ENCODE data around the gene SNPH.

The SNPH gene

GRCh38 chr20:1265916-1266166 is 253 bp upstream of the SNPH start:
- ChIA-PET CTCF (interaction anchor here (0.9 kb wide), 1 partner anchor 38 kb away, joined by 4 read pairs; no protein-coding TSS in a partner anchor), POLR2A (interaction anchor here (0.8 to 1.5 kb wide), 12 partner anchors 9 to 432 kb away, joined by 3 to 8 read pairs (median 3); partner anchors contain the start of genes FAM110A, NSFL1C and RAD21L1)
- Histone ChIP-seq H3K36me3 (ENCODE audit: control insufficient read depth in 2 of 2, insufficient read depth in 1 of 2, low read length in 2 of 2) (peaks cover 0 to 19% of the 10 kb centered on the region in 2 experiments; a peak in 1 of 3 replicates), H3K9me3 (ENCODE audit: control insufficient read depth, insufficient read depth, low read depth, low read length) (no peaks in the 10 kb centered on the region), H3K27ac (ENCODE audit: extremely low read depth, low read depth, low read length) (peak overlapping the region; percentile 27; the same call in 1 of the 2 replicates), H3K4me1 (ENCODE audit: control insufficient read depth, insufficient read depth, low read length) (peaks cover 7% of the 10 kb centered on the region), H3K4me3 (ENCODE audit: low read depth, low read length) (peak overlapping the region; percentile 71)
- peak; percentile 22; the same call in 1 of the 2 replicates for TF ChIP-seq ZNF610 (tag by site-specific recombination; IDR thresholded peaks at IDR 0.05; ENCODE audit: borderline replicate concordance)
- TF ChIP-seq ZNF768 (tag by site-specific recombination; IDR thresholded peaks at IDR 0.05) = peak; percentile 99
- 0 out of 2 replicates have a peak, but pooled peaks have one; percentile 8 for TF ChIP-seq ZSCAN30 (tag by site-specific recombination; IDR thresholded peaks at IDR 0.05)
- TF ChIP-seq ZNF843 (tag by site-specific recombination; IDR thresholded peaks at IDR 0.05) = no peak

DNA sequence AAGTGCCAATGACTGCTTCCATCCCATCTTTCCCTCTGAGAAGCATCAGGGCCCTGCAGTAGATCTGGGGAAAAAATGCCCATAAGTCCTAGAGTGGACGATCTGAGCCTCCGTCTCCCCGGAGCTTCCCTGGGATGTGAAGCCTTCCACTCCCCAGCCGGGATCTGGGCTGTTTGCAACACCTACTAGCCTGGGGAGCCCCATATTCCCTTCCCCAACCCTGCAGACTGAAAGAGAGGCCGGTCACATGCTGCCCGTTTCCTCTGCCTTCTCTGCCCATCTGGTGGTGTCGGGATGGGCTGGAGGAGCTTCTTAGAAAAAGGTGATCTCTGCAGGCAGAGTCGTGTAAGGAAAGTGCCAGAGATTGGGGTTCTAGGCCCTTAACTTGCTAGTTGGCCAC is 1.1 kb downstream of the SNPH start:
- ChIA-PET POLR2A (interaction anchor here (0.9 to 1.7 kb wide), 5 partner anchors 9 to 125 kb away, joined by 3 to 6 read pairs (median 3); no protein-coding TSS in a partner anchor), CTCF (interaction anchor here (0.6 to 1.0 kb wide), 3 partner anchors 15 to 83 kb away, joined by 3 read pairs; no protein-coding TSS in a partner anchor)
- peaks cover 7% of the 10 kb centered on the region for H3K4me1 ChIP-seq (ENCODE audit: control insufficient read depth, insufficient read depth, low read length)
- no peak overlapping the region for H3K27ac ChIP-seq (ENCODE audit: extremely low read depth, low read depth, low read length)
- no peaks in the 10 kb centered on the region for H3K9me3 ChIP-seq (ENCODE audit: control insufficient read depth, insufficient read depth, low read depth, low read length)
- H3K36me3 ChIP-seq (ENCODE audit: control insufficient read depth in 2 of 2, insufficient read depth in 1 of 2, low read length in 2 of 2) = peaks cover 0 to 19% of the 10 kb centered on the region in 2 experiments; a peak in 1 of 3 replicates
- TF ChIP-seq OVOL3 (tag by site-specific recombination; IDR thresholded peaks at IDR 0.05) (no peak), ZIC2 (tag by site-specific recombination; IDR thresholded peaks at IDR 0.05) (no peak), ZNF521 (tag by site-specific recombination; IDR thresholded peaks at IDR 0.05) (no peak), ZNF843 (tag by site-specific recombination; IDR thresholded peaks at IDR 0.05) (no peak), ZFP3 (tag by site-specific recombination; IDR thresholded peaks at IDR 0.05; ENCODE audit: low read depth) (no peak), ZNF302 (tag by site-specific recombination; IDR thresholded peaks at IDR 0.05; ENCODE audit: low read depth) (no peak), ZNF664 (tag by site-specific recombination; IDR thresholded peaks at IDR 0.05) (no peak), ZSCAN16 (tag by site-specific recombination; IDR thresholded peaks at IDR 0.05) (no peak)
- TF ChIP-seq, protein P1, sequence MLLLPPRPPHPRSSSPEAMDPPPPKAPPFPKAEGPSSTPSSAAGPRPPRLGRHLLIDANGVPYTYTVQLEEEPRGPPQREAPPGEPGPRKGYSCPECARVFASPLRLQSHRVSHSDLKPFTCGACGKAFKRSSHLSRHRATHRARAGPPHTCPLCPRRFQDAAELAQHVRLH (tag by site-specific recombination; IDR thresholded peaks at IDR 0.05) = no peak
- H3K4me3 ChIP-seq (ENCODE audit: low read depth, low read length) = no peak overlapping the region

DNA sequence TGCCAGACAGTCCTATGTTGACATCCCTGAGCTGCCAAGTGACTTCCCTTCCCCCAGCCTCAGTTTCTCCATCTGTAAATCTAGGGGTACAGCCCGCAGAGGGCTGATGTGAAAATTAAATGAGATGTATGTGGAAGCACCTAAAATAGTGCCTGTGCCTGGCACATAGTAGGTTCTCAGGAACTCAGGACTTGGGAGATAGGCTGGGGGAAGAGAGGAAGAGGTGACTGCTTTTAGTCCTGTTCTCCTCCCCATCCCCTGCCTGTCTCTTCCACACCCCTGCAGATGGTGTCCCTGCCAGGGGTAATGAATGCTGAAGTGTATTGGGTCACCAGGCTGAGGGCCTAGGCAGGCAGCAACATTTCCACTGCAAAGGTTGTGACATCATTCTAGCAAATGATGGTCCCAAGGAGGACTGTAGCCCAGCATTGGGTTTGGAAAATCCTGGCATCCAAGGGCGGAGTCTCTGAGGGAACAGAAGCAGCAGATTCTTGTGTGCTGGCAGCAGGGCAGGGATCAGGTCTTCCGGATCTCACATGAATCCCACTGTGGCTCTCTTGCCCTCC is 1.8 kb downstream of the SNPH start:
- ChIA-PET CTCF (interaction anchor here (0.6 kb wide), 1 partner anchor 32 kb away, joined by 3 read pairs; no protein-coding TSS in a partner anchor), POLR2A (interaction anchor here (1.7 kb wide), 1 partner anchor 15 kb away, joined by 3 read pairs; no protein-coding TSS in a partner anchor)
- no peak overlapping the region for H3K4me3 ChIP-seq (ENCODE audit: low read depth, low read length)

More for the DNA sequence above, 1.8 kb downstream of the SNPH start:
- peaks cover 7% of the 10 kb centered on the region for H3K4me1 ChIP-seq (ENCODE audit: control insufficient read depth, insufficient read depth, low read length)
- no peak overlapping the region for H3K27ac ChIP-seq (ENCODE audit: extremely low read depth, low read depth, low read length)
- H3K9me3 ChIP-seq (ENCODE audit: control insufficient read depth, insufficient read depth, low read depth, low read length) = no peaks in the 10 kb centered on the region
- peaks cover 0 to 19% of the 10 kb centered on the region in 2 experiments; a peak in 1 of 3 replicates for H3K36me3 ChIP-seq (ENCODE audit: control insufficient read depth in 2 of 2, insufficient read depth in 1 of 2, low read length in 2 of 2)
- 0 out of 2 replicates have a peak, but pooled peaks have one; percentile 17 for TF ChIP-seq GLIS1 (tag by site-specific recombination; IDR thresholded peaks at IDR 0.05)
- 0 out of 2 replicates have a peak, but pooled peaks have one; percentile 15 for TF ChIP-seq ZNF692 (tag by site-specific recombination; IDR thresholded peaks at IDR 0.05)
- 0 out of 2 replicates have a peak, but pooled peaks have one; percentile 60 for TF ChIP-seq ZBTB48 (tag by site-specific recombination; IDR thresholded peaks at IDR 0.05)
- no peak for TF ChIP-seq ZFP37 (tag by site-specific recombination; IDR thresholded peaks at IDR 0.05)
- TF ChIP-seq ZNF335 (tag by site-specific recombination; conservative IDR thresholded peaks at IDR 0.05) = peak; percentile 59
- TF ChIP-seq ZBTB20 (tag by site-specific recombination; IDR thresholded peaks at IDR 0.05) = peak; percentile 51; the same call in 1 of the 2 replicates
- TF ChIP-seq ZNF366 (tag by site-specific recombination; conservative IDR thresholded peaks at IDR 0.05) = 0 out of 2 replicates have a peak, but pooled peaks have one; percentile 40
- no peak for TF ChIP-seq CTCF (tag by site-specific recombination; IDR thresholded peaks at IDR 0.05)
